ENCODE measurements around the gene CNOT3. TPM values are rescaled to one million over a fixed set of nuclear protein-coding genes. Genes with fewer than 3 reads are reported as not detected.
"Not testable (repeated sequence)": the region's sequence is repeated elsewhere in the genome, so short reads cannot be mapped to it uniquely, and the experiment has no call there.

Gene CNOT3
- total and polyA plus RNA-seq, 2 donors (not counting 3 experiments of a cell fraction or from before 2014, with no cell fraction given) = 20.4 to 74.7 TPM

GRCh38 chr19:54099190-54099902 lies 38.2 kb upstream of the CNOT3 start:
- no peak overlapping the region for H3K4me3 ChIP-seq (replicated peaks in 1 of 3; ENCODE audit: insufficient read depth in 1 of 3, low read depth in 1 of 3, low read length in 3 of 3)
- no peaks in the 10 kb centered on the region for H3K9me3 ChIP-seq (replicated peaks; ENCODE audit: control insufficient read depth, insufficient read depth, low read length)
- ChIA-PET POLR2A (no interaction called here), CTCF (interaction anchor here (0.6 to 2.7 kb wide), 4 partner anchors 10 to 306 kb away, joined by 3 to 10 read pairs (median 4); no protein-coding TSS in a partner anchor)
- no peaks in the 10 kb centered on the region for H3K36me3 ChIP-seq (ENCODE audit: control insufficient read depth in 2 of 2, extremely low read depth in 1 of 2, insufficient read depth in 2 of 2, low read length in 2 of 2)
- H3K9me1 ChIP-seq (replicated peaks; ENCODE audit: control insufficient read depth, extremely low read depth, insufficient read depth, low read length) = no peaks in the 10 kb centered on the region
- FAIRE-seq (no peak), DNase-seq (ENCODE audit: low read depth, low spot score) (no peak)
- no peak overlapping the region for H3K27ac ChIP-seq (ENCODE audit: insufficient read depth, low read depth, low read length)
- H3K4me1 ChIP-seq (ENCODE audit: control insufficient read depth, extremely low read depth, insufficient read depth, low read length) = no peaks in the 10 kb centered on the region
- BruUV-seq (replicated peaks) = no TSS peak
- TF ChIP-seq EZH2 (IDR thresholded peaks at IDR 0.05; ENCODE audit: borderline replicate concordance, low read depth, low read length, severe bottlenecking) (no peak), FOS (IDR thresholded peaks at IDR 0.05; ENCODE audit: borderline replicate concordance, insufficient read depth, low read length) (no peak), CTCF (IDR thresholded peaks at IDR 0.05; ENCODE audit: extremely low read depth in 1 of 2, insufficient read depth in 1 of 2, low read depth in 1 of 2, low read length in 2 of 2) (no peak), POLR2AphosphoS5 (IDR thresholded peaks at IDR 0.05; ENCODE audit: insufficient read depth, low read depth, low read length) (no peak), MYC (IDR thresholded peaks at IDR 0.05; ENCODE audit: low read depth, low read length) (no peak), MAX (IDR thresholded peaks at IDR 0.05; ENCODE audit: insufficient read depth, insufficient read length) (no peak), GATA2 (IDR thresholded peaks at IDR 0.05; ENCODE audit: insufficient read depth, insufficient read length, low read depth, low read length) (no peak), POLR2A (IDR thresholded peaks at IDR 0.05; ENCODE audit: low read depth, low read length) (no peak), JUN (IDR thresholded peaks at IDR 0.05; ENCODE audit: borderline replicate concordance, insufficient read depth, insufficient read length, low read depth) (no peak)
- intact Hi-C loops (cut with micrococcal nuclease) (loop anchor here (5.0 kb wide), 1 partner anchor 192 kb away; the partner anchor contains the start of gene CACNG7), dilution Hi-C loops (cut with MboI; ENCODE audit: extremely low pct_ligation_motif_present, low sequenced_read_pairs) (no loop called here)
- H3K27me3 ChIP-seq (ENCODE audit: control insufficient read depth in 2 of 2, insufficient read depth in 2 of 2, low read length in 2 of 2) = no peaks in the 10 kb centered on the region
- no peak overlapping the region for H3K4me2 ChIP-seq (ENCODE audit: insufficient read depth, low read length)
- no peaks in the 10 kb centered on the region for H4K20me1 ChIP-seq (replicated peaks; ENCODE audit: control insufficient read depth, extremely low read depth, insufficient read depth, low read length)
- no peak overlapping the region for H2AFZ ChIP-seq (ENCODE audit: low read depth, low read length)
- peaks cover 8% of the 10 kb centered on the region for H3K79me2 ChIP-seq (ENCODE audit: control insufficient read depth, insufficient read depth, low read length)
- no peak overlapping the region for H3K9ac ChIP-seq (replicated peaks; ENCODE audit: extremely low read depth, insufficient read depth, low read length)

- H4K20me1 ChIP-seq (replicated peaks; ENCODE audit: control insufficient read depth, extremely low read depth, insufficient read depth, low read length); FAIRE-seq; BruUV-seq (replicated peaks); DNase-seq (ENCODE audit: low read depth, low spot score); H3K9ac ChIP-seq (replicated peaks; ENCODE audit: extremely low read depth, insufficient read depth, low read length); H2AFZ ChIP-seq (ENCODE audit: low read depth, low read length); H3K27me3 ChIP-seq (ENCODE audit: control insufficient read depth in 2 of 2, insufficient read depth in 2 of 2, low read length in 2 of 2); H3K4me3 ChIP-seq (replicated peaks in 1 of 3; ENCODE audit: insufficient read depth in 1 of 3, low read depth in 1 of 3, low read length in 3 of 3); H3K4me2 ChIP-seq (ENCODE audit: insufficient read depth, low read length); H3K27ac ChIP-seq (ENCODE audit: insufficient read depth, low read depth, low read length); H3K4me1 ChIP-seq (ENCODE audit: control insufficient read depth, extremely low read depth, insufficient read depth, low read length); dilution Hi-C loops (cut with MboI; ENCODE audit: extremely low pct_ligation_motif_present, low sequenced_read_pairs); H3K9me1 ChIP-seq (replicated peaks; ENCODE audit: control insufficient read depth, extremely low read depth, insufficient read depth, low read length); POLR2A ChIA-PET; H3K36me3 ChIP-seq (ENCODE audit: control insufficient read depth in 2 of 2, extremely low read depth in 1 of 2, insufficient read depth in 2 of 2, low read length in 2 of 2); H3K9me3 ChIP-seq (replicated peaks; ENCODE audit: control insufficient read depth, insufficient read depth, low read length); H3K79me2 ChIP-seq (ENCODE audit: control insufficient read depth, insufficient read depth, low read length): not testable (repeated sequence)
- CTCF ChIA-PET = interaction anchor here (0.6 to 2.4 kb wide), 3 partner anchors 70 to 291 kb away, joined by 3 to 5 read pairs (median 3); no protein-coding TSS in a partner anchor
- intact Hi-C loops (cut with micrococcal nuclease) = loop anchor here (5.0 kb wide), 1 partner anchor 193 kb away; the partner anchor contains the start of gene CACNG7
These were observed 37.7 kb upstream of the CNOT3 start for GRCh38 chr19:54099903-54100255.

Data from endothelial cell of umbilical vein (primary cell).